HK-2 (cell line): ENCODE results near the gene FBXL2.
"Not testable (repeated sequence)": the region's sequence is repeated elsewhere in the genome, so short reads cannot be mapped to it uniquely, and the experiment has no call there.

Source experiments
- DNase-seq: peaks from one replicate; pipeline ENCODE4 v3.0.0-alpha.2; 2018; ENCODE audit not compliant: unreplicated experiment

The FBXL2 gene

GRCh38 chr3:33315826-33316225 lies 38.6 kb downstream of the FBXL2 start:
- no peak for DNase-seq

- no peak for DNase-seq
These were observed 40.9 kb downstream of the FBXL2 start for GRCh38 chr3:33317963-33318709.

- DNase-seq = no peak
These were observed 41.6 kb downstream of the FBXL2 start for GRCh38 chr3:33318710-33319380.

GRCh38 chr3:33322412-33322811 lies 45.2 kb downstream of the FBXL2 start:
- no peak for DNase-seq

- DNase-seq = no peak
These were observed 54.2 kb downstream of the FBXL2 start for GRCh38 chr3:33331414-33331813.

- DNase-seq = no peak
These were observed 57.1 kb downstream of the FBXL2 start for GRCh38 chr3:33334364-33334763.

- not testable (repeated sequence) for DNase-seq
These were observed 61.8 kb downstream of the FBXL2 start for GRCh38 chr3:33338936-33339465.

GRCh38 chr3:33339758-33340157 lies 62.5 kb downstream of the FBXL2 start:
- DNase-seq = no peak

- no peak for DNase-seq
These were observed 78.4 kb downstream of the FBXL2 start for GRCh38 chr3:33355611-33356010.

- no peak for DNase-seq
These were observed 81.0 kb downstream of the FBXL2 start for GRCh38 chr3:33358172-33358781.

GRCh38 chr3:33360136-33360825 lies 83.0 kb downstream of the FBXL2 start:
- DNase-seq = no peak

- no peak for DNase-seq
These were observed 86.0 kb downstream of the FBXL2 start for GRCh38 chr3:33363113-33363800.

GRCh38 chr3:33364060-33364459 lies 86.8 kb downstream of the FBXL2 start:
- DNase-seq = no peak

- no peak for DNase-seq
These were observed 87.4 kb downstream of the FBXL2 start for GRCh38 chr3:33364531-33365128.

- DNase-seq = peak; percentile 21
These were observed 95.2 kb downstream of the FBXL2 start for GRCh38 chr3:33372218-33373081.

- DNase-seq = no peak
These were observed 95.8 kb downstream of the FBXL2 start for GRCh38 chr3:33373082-33373437.

GRCh38 chr3:33377489-33377888 lies 100.2 kb downstream of the FBXL2 start:
- no peak for DNase-seq

- peak; percentile 27 for DNase-seq
These were observed 100.7 kb downstream of the FBXL2 start for GRCh38 chr3:33377931-33378330.

- DNase-seq = no peak
These were observed 103.4 kb downstream of the FBXL2 start for GRCh38 chr3:33380653-33381052.

GRCh38 chr3:33383951-33384350 lies 106.7 kb downstream of the FBXL2 start:
- DNase-seq = no peak
